HEK293 (cell line): ENCODE data around the gene LCN10.

Experiments
- CTCF ChIA-PET: fragments of 350-600 bp; formaldehyde crosslinking; extraction: SDS; loops from one replicate; lab custom pipeline; 2021; ENCODE audit warnings: antibody characterized with exemption; lab: Yijun Ruan, JAX
- POLR2A ChIA-PET: fragments of 300-600 bp; formaldehyde crosslinking; extraction: SDS; loops from one replicate; lab custom pipeline; 2020; ENCODE audit warnings: antibody characterized with exemption, inconsistent platforms; lab: Yijun Ruan, JAX
- H3K27ac ChIP-seq: fragments of 200-500 bp; sonication (Bioruptor generic); 2 replicates; pipeline ENCODE4 v1.5.1; 2014; ENCODE audit warnings: low read depth, low read length, control low read depth, inconsistent platforms; ENCODE audit errors: extremely low read depth
- H3K36me3 ChIP-seq, 2 experiments: fragments of 200-500 bp in 1 of 2; sonication (Bioruptor generic) in 1 of 2; 1 replicate in 1 of 2; 2 replicates in 1 of 2; pipeline ENCODE4 v1.5.1; 2014 to 2017; ENCODE audit warnings: inconsistent platforms in 2 of 2, low read length in 2 of 2; ENCODE audit not compliant: control insufficient read depth in 2 of 2, insufficient read depth in 1 of 2
- H3K4me1 ChIP-seq: fragments of 200-500 bp; sonication (Bioruptor generic); 2 replicates; pipeline ENCODE4 v1.5.1; 2014; ENCODE audit warnings: mild to moderate bottlenecking, low read length, inconsistent platforms; ENCODE audit not compliant: control insufficient read depth, insufficient read depth
- H3K4me3 ChIP-seq: 2 replicates; pipeline ENCODE4 v1.5.1; 2011; ENCODE audit warnings: low read depth, mild to moderate bottlenecking, control low read depth, low read length, moderate library complexity
- H3K9me3 ChIP-seq: fragments of 200-500 bp; sonication (Bioruptor generic); 2 replicates; pipeline ENCODE4 v1.5.1; 2014; ENCODE audit warnings: low read depth, low read length, inconsistent platforms; ENCODE audit not compliant: control insufficient read depth, insufficient read depth
- KLF1 ChIP-seq: fragments of 450-650 bp; formaldehyde crosslinking; IDR thresholded peaks from 2 replicates; pipeline ENCODE4 v1.5.1; 2016; ENCODE audit warnings: missing biosample characterization, missing genetic modification characterization
- PRDM4 ChIP-seq: fragments of 450-650 bp; formaldehyde crosslinking; IDR thresholded peaks from 2 replicates; pipeline ENCODE4 v1.5.1; 2017; ENCODE audit warnings: missing biosample characterization, missing genetic modification characterization
- SETDB1 ChIP-seq: IDR thresholded peaks from one replicate; pipeline ENCODE4 v1.6.1; 2017; ENCODE audit warnings: mild to moderate bottlenecking, low read length, moderate library complexity, mixed read lengths; ENCODE audit not compliant: insufficient read length
- TRIM28 ChIP-seq: IDR thresholded peaks from 2 replicates; pipeline ENCODE4 v1.6.1; 2011; ENCODE audit warnings: low read length, control low read depth, borderline replicate concordance
- YY1 ChIP-seq: fragments of 450-650 bp; formaldehyde crosslinking; IDR thresholded peaks from 2 replicates; pipeline ENCODE4 v1.5.1; 2018; ENCODE audit warnings: missing biosample characterization, missing genetic modification characterization
- ZBTB17 ChIP-seq: fragments of 450-650 bp; formaldehyde crosslinking; IDR thresholded peaks from 2 replicates; pipeline ENCODE4 v1.5.1; 2016; ENCODE audit warnings: missing biosample characterization, missing genetic modification characterization
- ZNF132 ChIP-seq: fragments of 450-650 bp; formaldehyde crosslinking; IDR thresholded peaks from 2 replicates; pipeline ENCODE4 v1.5.1; 2017; ENCODE audit warnings: missing biosample characterization, missing genetic modification characterization, borderline replicate concordance
- ZNF140 ChIP-seq: fragments of 450-650 bp; formaldehyde crosslinking; IDR thresholded peaks from 2 replicates; pipeline ENCODE4 v1.5.1; 2016; ENCODE audit warnings: missing biosample characterization, missing genetic modification characterization
- ZNF280D ChIP-seq: fragments of 450-650 bp; formaldehyde crosslinking; IDR thresholded peaks from 2 replicates; pipeline ENCODE4 v1.5.1; 2016; ENCODE audit warnings: missing biosample characterization, missing genetic modification characterization
- ZNF394 ChIP-seq: fragments of 450-650 bp; formaldehyde crosslinking; IDR thresholded peaks from 2 replicates; pipeline ENCODE4 v1.5.1; 2016; ENCODE audit warnings: missing biosample characterization, missing genetic modification characterization, mild to moderate bottlenecking, moderate library complexity, borderline replicate concordance
- ZNF518A ChIP-seq: fragments of 450-650 bp; formaldehyde crosslinking; conservative IDR thresholded peaks from 2 replicates; pipeline ENCODE4 v1.5.1; 2016; ENCODE audit warnings: low read depth, missing biosample characterization, missing genetic modification characterization
- ZNF837 ChIP-seq: fragments of 450-650 bp; formaldehyde crosslinking; IDR thresholded peaks from 2 replicates; pipeline ENCODE4 v1.5.1; 2016; ENCODE audit warnings: missing biosample characterization, missing genetic modification characterization
- ZXDB ChIP-seq: fragments of 450-650 bp; formaldehyde crosslinking; IDR thresholded peaks from 2 replicates; pipeline ENCODE4 v1.5.1; 2016; ENCODE audit warnings: missing biosample characterization, missing genetic modification characterization

LCN10 gene

GRCh38 chr9:136773386-136774044 lies 30.8 kb upstream of the LCN10 start:
- ChIA-PET CTCF (interaction anchor here (0.9 to 2.1 kb wide), 3 partner anchors 14 to 264 kb away, joined by 3 to 9 read pairs (median 3); no protein-coding TSS in a partner anchor), POLR2A (no interaction called here)
- Histone ChIP-seq H3K9me3 (no peaks in the 10 kb centered on the region), H3K36me3 (no peaks in the 10 kb centered on the region), H3K27ac (no peak overlapping the region), H3K4me3 (no peak overlapping the region), H3K4me1 (no peaks in the 10 kb centered on the region)
- TF ChIP-seq YY1 (tag by site-specific recombination) (0 out of 2 replicates have a peak, but pooled peaks have one; percentile 18), ZNF132 (tag by site-specific recombination) (no peak), TRIM28 (peak; percentile 13; the same call in 1 of the 2 replicates), ZNF140 (tag by site-specific recombination) (no peak), ZNF394 (peak; percentile 56; the same call in 1 of the 2 replicates), ZNF518A (tag by site-specific recombination) (0 out of 2 replicates have a peak, but pooled peaks have one; percentile 28), PRDM4 (tag by site-specific recombination) (peak; percentile 77), ZNF837 (tag by site-specific recombination) (no peak), ZNF280D (tag by site-specific recombination) (peak; percentile 78; the same call in 1 of the 2 replicates), ZBTB17 (peak; percentile 69), SETDB1 (peak; percentile 87)

- H3K4me1 ChIP-seq: no peaks in the 10 kb centered on the region
- TF ChIP-seq KLF1 (0 out of 2 replicates have a peak, but pooled peaks have one; percentile 23), ZXDB (tag by site-specific recombination) (no peak)
- no peak overlapping the region for H3K27ac ChIP-seq
- ChIA-PET CTCF (interaction anchor here (0.8 to 3.7 kb wide), 10 partner anchors 7 to 257 kb away, joined by 3 to 30 read pairs (median 6); partner anchors contain the start of genes LCN8 and TMEM141), POLR2A (no interaction called here)
- H3K9me3 ChIP-seq: no peaks in the 10 kb centered on the region
- no peak overlapping the region for H3K4me3 ChIP-seq
- no peaks in the 10 kb centered on the region for H3K36me3 ChIP-seq
Observed at GRCh38 chr9:136771907-136772415, 29.2 kb upstream of the LCN10 start.
